Measurements from ENCODE around the gene MRPS2.
"Not testable (repeated sequence)": the region's sequence is repeated elsewhere in the genome, so short reads cannot be mapped to it uniquely, and the experiment has no call there.

MRPS2 gene

GRCh38 chr9:135501261-135502167, 1.0 kb downstream of the MRPS2 start:
- DNase-seq: peak; percentile 62

DNA sequence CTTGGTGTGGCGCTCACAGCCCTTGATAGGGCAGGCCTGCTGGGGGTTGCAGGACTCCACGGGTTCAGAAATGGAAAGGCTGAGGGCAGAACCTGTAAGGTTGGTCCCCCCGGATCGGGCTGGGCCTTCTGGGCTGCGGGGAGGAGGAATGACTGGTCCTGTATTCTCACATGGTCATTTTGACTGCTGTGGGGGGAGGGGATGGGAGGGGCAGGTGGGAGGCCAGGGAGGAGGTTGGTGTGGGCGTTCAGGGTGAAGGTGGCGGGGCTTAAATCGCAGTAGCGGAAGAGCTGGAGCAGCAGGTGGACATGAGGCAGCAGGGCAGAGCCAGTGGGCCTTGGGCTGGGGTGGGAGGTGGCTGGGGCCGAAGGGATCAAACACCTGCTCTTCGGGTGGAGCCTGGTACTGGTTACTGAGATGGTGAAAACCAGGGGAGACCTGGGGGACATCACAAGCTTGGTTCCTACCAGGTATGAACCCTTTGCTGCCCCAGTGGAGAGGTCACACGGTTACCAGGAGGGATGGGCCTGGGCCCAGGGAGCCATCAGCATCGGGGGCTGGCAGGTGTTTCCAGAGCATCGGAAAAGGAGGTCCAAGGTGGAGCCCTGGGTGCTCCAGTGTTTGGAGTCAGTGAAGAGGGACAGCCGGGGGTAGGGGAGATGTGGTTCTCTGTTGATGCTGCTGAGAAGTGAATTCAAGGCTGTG, 1.8 kb downstream of the MRPS2 start:
- no peak for DNase-seq

DNA sequence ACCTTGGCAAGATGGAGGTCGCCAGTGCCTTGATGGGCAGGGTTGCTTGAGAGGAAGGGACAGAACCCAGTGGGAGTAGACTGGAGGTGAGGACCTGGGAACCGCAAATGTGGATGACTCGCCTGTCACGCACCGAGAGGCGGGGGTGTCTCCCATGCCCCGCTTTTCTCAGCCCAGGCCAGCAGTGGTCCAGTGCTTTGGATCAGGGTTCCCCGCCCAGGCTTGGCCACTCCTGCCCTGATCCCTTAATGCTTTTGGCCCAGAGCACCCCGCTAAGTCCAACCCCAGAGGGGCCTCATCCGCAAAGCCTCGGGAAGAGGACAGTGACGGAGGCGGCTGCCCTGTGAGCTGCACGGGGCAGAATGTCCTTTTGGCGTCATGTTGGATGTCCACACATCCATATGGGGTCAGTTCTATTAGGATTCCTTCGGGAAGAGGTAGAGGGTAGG, 2.4 kb downstream of the MRPS2 start:
- no peak for DNase-seq

GRCh38 chr9:135503371-135504261, 3.1 kb downstream of the MRPS2 start:
- no peak for DNase-seq

DNA sequence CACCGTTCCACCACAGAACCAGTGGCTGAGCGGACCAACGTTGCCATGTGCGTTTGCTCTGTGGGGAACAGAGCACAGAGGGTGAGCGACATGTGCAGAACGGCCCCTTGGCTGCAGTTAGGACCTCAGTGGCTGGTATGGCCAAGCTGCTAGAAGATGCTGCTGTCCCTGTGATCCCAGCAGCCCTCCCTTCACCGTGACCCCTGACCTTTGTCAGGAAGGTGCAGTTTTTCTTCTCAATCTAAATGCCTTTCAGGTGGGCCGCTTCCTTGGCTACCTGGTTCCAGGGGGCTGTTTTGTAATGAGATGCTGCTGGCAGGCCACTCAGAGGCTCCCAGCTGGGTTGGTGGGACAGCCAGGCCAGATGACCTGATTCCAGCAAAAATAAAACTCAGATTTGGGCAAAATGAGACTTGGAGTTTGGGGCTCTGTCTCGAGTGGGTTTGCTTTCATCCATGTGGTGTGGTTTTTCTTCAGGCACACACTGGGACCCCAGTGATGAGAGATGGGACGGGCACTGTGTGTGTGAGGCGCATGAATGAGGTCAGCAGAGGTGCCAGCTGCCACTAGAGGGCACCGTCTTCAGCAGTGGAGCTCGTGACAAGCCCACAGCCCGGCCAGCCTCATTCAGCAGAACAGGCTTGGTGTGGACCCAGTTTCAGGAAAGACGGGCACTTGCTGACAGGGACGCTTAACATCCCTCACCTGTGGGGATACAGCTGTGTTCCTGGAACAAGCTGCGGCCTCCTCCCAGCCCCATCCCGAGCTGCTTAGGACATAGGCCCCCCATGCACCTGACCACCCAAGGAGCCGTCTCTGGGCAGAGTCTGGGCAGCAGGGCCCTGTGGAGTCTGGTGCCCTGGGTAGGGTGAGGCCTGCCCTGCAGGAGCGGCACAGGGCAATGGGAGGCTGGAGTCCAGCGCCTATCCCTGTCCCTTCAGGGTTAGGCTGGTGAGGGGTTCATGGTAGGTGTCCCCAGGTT, 4.1 kb downstream of the MRPS2 start:
- peak; percentile 71 for DNase-seq

GRCh38 chr9:135505406-135506187, 5.1 kb downstream of the MRPS2 start:
- DNase-seq: no peak

- no peak for DNase-seq
These were observed 6.0 kb downstream of the MRPS2 start for GRCh38 chr9:135506327-135507103.

GRCh38 chr9:135507104-135508035, 6.9 kb downstream of the MRPS2 start:
- no peak for DNase-seq

DNA sequence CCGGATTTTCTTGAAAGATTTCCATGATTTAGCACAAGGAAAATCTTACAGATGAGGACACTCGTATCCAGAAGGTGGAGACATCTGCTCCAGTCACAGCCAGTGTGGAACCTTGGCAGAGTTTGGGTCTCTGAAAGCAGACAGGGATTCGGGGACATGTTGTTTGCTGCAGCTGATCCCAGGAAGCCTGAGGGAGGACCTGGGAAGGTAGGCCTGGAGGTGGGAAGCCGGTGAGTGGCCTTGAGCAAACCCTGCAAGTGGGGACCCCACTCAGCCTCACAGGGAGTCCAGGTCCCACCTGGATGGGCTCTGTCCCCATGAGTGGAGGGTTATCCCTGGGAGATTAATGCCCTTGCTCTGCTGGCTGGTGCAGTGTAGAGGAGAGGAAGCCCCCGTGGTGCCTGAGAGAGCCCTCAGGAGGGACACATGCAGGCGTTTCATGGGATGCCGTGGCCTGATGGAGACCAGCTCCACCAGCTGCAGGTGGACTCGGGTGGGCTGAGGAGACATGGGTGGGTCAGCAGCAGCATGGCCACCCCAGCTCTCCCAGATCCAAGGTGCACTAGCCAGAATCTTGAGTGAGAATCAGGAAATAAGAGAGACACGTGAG, 7.8 kb downstream of the MRPS2 start:
- DNase-seq: no peak

DNA sequence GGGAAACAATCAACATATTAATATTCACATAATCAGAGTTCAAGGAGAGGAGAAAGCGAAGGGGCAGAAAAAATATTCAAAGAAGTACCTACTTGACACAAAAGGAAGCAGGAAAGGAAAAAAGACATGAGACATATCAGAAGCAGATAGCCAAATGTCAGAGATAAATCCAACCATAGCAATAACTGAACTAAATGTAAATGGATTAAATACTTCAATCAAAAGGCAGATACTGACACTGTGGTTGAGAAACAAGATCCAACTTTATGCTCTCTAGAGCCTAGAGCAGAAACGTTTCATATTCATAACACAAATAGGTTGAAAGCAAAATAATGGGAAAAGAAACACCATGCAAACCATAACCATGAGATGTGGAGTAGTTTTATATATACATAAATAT, 9.0 kb downstream of the MRPS2 start:
- no peak for DNase-seq

DNA sequence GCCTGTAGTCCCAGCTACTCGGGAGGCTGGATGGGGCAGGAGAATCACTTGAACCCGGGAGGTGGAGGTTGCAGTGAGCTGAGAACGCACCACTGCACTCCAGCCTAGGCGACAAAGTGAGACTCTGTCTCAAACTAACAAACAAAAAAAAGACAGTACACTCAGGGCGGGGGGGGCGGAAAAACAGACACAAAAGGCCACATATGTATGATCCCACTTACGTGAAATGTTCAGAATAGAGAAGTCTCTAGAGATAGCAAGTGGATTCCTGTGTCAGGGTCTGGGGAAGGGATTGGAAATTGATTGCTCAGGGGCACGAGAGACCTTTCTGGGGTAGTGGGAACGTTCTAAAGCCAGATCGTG, 11.7 kb downstream of the MRPS2 start:
- no peak for DNase-seq

DNA sequence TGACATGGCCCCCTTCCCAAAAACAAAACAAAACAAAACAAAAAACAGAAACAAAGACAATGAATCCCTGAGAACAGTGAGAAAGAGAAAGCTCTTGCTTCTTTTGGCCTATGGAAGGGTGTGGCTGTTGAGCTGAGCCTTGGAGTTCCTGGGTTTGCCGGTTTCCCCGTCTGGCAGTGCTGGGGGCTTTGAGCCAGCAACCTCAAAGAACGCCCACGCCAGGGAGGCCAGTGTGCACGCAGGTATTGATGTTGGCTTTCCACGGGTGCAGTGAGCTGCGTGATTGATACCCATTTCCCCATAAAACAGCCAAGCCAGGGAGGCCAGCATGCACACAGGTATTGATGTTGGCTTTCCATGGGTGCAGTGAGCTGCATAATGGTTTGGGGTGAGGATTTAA, 12.4 kb downstream of the MRPS2 start:
- no peak for DNase-seq

DNA sequence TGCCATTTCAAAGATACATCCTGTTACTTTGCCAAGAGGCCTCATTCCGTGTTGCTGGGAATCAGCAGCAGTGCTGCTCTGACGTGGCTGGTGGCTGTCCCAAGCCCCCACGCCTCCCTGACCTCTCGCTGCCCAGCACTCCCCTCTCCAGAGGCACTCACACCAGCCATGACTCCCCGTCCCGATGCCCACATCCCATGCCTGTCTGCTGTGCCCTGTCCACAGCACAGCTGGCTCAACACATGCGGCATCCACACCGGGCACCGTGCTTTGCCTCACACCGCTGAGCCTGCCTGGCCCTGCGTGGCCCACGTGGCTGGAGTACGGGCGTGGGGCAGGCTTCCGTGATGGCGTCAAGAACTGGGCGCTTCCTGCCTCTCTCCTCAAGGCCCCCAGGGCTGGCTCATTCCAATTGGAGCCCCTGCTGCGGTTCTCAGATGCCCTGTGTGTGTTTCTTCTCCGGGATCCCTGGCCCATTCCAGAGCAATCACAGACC, 12.9 kb downstream of the MRPS2 start:
- DNase-seq: no peak

DNA sequence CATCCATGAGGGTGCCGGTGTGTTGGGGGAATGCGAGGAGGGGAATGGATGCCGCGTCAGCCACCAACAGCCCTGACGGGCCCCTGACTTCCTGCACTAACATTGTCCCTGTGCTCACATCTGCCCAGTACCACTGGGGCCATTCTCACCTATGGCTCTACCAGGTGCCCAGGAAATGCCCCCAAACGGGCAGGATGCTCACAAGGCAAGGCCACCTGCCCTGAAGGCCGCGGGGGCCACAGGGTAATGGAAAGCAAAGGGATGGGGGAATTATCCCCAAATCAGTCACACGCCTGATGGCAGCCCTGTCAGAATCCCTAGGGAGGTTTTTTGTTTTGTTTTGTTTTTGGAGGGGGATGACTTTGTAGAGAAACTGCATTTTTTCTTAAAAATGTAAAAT, 13.4 kb downstream of the MRPS2 start:
- not testable (repeated sequence) for DNase-seq

DNA sequence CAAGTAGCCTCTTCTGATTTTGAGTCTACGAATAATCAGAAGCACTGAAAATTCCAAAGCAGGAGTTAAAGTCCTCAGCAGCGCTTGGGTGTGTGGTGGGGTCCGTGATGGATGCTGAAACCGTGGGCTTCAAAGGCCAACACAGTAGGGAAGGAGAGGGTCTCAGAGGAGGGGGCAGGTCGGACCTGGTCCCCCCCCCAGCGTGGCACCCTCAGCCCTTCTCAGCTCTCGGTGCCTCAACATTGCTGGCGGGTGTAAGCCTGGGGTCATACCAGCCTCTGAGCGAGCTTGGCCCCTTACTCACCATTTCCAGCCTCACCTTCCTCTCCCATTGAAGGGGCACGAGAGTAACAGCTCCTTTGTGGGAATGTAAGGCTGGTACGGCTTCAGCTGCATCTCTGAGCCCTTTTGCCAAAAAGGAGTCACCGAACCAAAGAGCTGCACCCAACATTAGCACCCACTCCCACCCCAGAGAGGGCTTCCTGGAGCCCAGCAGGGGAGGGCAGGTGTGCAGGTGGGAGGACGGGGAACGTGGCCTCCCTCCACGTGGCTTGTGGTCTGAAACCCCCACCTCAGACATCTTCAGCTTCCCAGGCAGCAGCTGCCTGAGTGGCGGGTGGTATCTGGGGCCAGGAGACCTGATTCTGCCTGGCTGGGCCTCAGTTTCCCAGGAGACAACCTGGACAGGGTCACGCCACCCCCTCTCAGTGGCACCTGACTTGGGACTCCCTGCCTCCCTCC, 14.0 kb downstream of the MRPS2 start:
- no peak for DNase-seq

DNA sequence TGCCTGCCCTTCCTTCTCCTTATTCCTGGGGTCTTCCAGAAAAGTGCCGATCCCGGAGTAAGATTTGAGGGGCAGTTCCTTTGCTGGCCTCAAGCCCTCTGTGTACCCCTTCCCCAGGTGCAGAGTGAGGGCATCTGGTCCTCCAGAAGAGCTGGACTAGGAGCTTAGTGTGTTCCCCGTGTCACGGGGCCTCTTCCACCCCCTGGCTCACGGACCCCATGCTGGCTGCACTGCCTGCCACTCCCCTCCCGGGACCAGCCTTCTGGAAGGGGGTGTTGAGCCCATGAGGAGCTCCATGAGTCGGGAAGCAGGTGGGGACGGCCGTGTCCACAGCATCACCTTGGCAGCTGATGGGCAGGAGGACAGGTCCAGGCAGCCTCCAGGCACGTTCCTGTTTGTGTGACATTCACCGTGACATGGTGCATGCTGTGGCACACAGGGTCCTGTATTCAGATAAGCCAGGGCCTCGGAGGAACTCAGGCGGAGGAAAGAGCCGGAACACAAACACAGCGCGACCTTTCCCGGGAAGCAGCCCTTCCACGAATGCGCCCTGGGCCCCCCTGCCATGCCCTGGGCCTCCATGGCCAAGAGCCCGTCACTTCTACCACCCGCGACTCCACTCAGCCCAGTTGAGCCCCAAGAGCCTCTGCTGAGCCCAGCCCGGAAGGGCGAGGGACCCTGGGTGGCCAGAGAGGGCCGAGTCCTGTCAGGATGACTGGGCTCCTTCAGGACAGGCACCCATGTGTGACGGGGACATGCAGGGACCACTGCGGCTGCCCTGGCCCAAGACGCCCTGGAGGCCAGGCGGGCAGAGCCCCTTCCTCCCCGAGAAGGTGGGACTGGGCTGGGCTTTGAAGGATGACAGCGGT, 14.8 kb downstream of the MRPS2 start:
- no peak for DNase-seq

All from suppressor macrophage treated with lipopolysaccharide for 4 hours (primary cell).